Neural progenitor cell (in vitro differentiated cells): ENCODE measurements around the gene LHX2. TPM values are rescaled to one million over a fixed set of nuclear protein-coding genes. Genes with fewer than 3 reads are reported as not detected.

Source experiments
- DNase-seq: peaks from one replicate; pipeline ENCODE4 v3.0.0-alpha.2; 2016; ENCODE audit warnings: low spot score
- H2AFZ ChIP-seq: fragments of 200-600 bp; sonication (generic); replicated peaks from 2 replicates; pipeline ENCODE4 v1.6.1; 2016; ENCODE audit warnings: antibody characterized with exemption
- H3F3A ChIP-seq: fragments of 200-600 bp; sonication (generic); 2 replicates; pipeline ENCODE4 v1.6.1; 2016; ENCODE audit warnings: antibody characterized with exemption, low read depth
- H3K27ac ChIP-seq: fragments of 200-600 bp; sonication (generic); 2 replicates; pipeline ENCODE4 v1.5.1; 2016; ENCODE audit warnings: mild to moderate bottlenecking
- H3K27me3 ChIP-seq: fragments of 200-600 bp; sonication (generic); 2 replicates; pipeline ENCODE4 v1.6.1; 2016; ENCODE audit warnings: mild to moderate bottlenecking, moderate library complexity
- H3K36me3 ChIP-seq: fragments of 200-600 bp; sonication (generic); 2 replicates; pipeline ENCODE4 v1.5.1; 2016
- H3K4me1 ChIP-seq: fragments of 200-600 bp; sonication (generic); 2 replicates; pipeline ENCODE4 v1.6.1; 2016; ENCODE audit warnings: mixed run types
- H3K4me2 ChIP-seq: fragments of 200-600 bp; sonication (generic); 2 replicates; pipeline ENCODE4 v1.6.1; 2016
- H3K4me3 ChIP-seq: fragments of 200-600 bp; sonication (generic); 2 replicates; pipeline ENCODE4 v1.5.1; 2016
- H3K79me2 ChIP-seq: fragments of 200-600 bp; sonication (generic); 2 replicates; pipeline ENCODE4 v1.6.1; 2016; ENCODE audit warnings: low read depth
- H3K9ac ChIP-seq: fragments of 200-600 bp; sonication (generic); 2 replicates; pipeline ENCODE4 v1.6.1; 2016
- H3K9me3 ChIP-seq: fragments of 200-600 bp; sonication (generic); 2 replicates; pipeline ENCODE4 v1.5.1; 2016; ENCODE audit warnings: low read depth
- H4K20me1 ChIP-seq: fragments of 200-600 bp; sonication (generic); 2 replicates; pipeline ENCODE4 v1.6.1; 2016; ENCODE audit warnings: low read depth
- H3K27ac Mint-ChIP-seq: 3 replicates; pipeline ENCODE4 v1.8.0; 2021; ENCODE audit warnings: mixed read lengths
- H3K27me3 Mint-ChIP-seq: 2 replicates; pipeline ENCODE4 v1.8.0; 2022; ENCODE audit warnings: low read depth, mild to moderate bottlenecking, inconsistent platforms, moderate library complexity, mixed read lengths; ENCODE audit not compliant: insufficient read depth
- H3K36me3 Mint-ChIP-seq: 3 replicates; pipeline ENCODE4 v1.8.0; 2021; ENCODE audit warnings: mixed read lengths
- H3K4me1 Mint-ChIP-seq: 3 replicates; pipeline ENCODE4 v1.8.0; 2021; ENCODE audit warnings: mixed read lengths
- H3K4me3 Mint-ChIP-seq: 3 replicates; pipeline ENCODE4 v1.8.0; 2021; ENCODE audit warnings: mild to moderate bottlenecking, moderate library complexity, mixed read lengths
- H3K9me3 Mint-ChIP-seq: 3 replicates; pipeline ENCODE4 v1.8.0; 2020; ENCODE audit warnings: mixed read lengths
- EZH2 ChIP-seq: fragments of 200-600 bp; sonication (generic); IDR thresholded peaks from 2 replicates; pipeline ENCODE4 v1.6.1; 2017; ENCODE audit warnings: antibody characterized with exemption, mild to moderate bottlenecking, moderate library complexity
- EZH2phosphoT487 ChIP-seq: fragments of 200-600 bp; sonication (generic); IDR thresholded peaks from 2 replicates; pipeline ENCODE4 v1.6.1; 2017; ENCODE audit warnings: antibody characterized with exemption
- total RNA-seq: library from RNA; depleted of rRNA; stranded (reverse); fragments of >200 nt; gene quantifications from 2 replicates; pipeline ENCODE4 v1.2.3, GENCODE V29; 2015; ENCODE audit warnings: low replicate concordance
- TF ChIP-seq, protein P1 (sequence below): fragments of 200-600 bp; sonication (generic); IDR thresholded peaks from 2 replicates; pipeline ENCODE4 v1.5.1; 2017; ENCODE audit warnings: antibody characterized with exemption, mild to moderate bottlenecking

LHX2 gene
- total RNA-seq, 1 donor from 2014 or later: 36.3 TPM

DNA sequence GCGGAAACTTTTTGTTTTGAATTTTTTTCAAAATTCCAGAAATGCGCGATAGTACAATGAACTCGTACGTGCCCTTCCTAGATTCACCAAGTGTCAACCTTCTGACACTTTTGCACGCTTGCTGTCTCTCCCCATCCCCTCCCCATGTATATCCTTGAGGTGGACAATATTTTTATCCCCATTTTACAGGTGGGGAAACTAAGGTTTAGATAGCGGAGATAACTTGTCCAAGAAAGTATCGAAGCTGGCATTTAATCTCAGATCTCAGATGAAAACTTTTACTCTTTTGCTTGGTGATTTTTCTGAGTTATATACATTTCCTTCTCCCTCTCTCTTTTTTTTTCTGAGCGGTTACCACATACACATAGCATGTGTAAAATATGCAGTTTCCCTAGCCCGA is 34.6 kb downstream of the LHX2 start:
- Mint-ChIP-seq H3K36me3 (no peaks in the 10 kb centered on the region), H3K9me3 (no peaks in the 10 kb centered on the region), H3K27ac (no peak overlapping the region), H3K4me1 (peaks cover 3% of the 10 kb centered on the region), H3K4me3 (no peak overlapping the region), H3K27me3 (peaks cover 20% of the 10 kb centered on the region)
- no peak for DNase-seq
- TF ChIP-seq EZH2: no peak
- no peak for TF ChIP-seq EZH2phosphoT487
- TF ChIP-seq, protein P1, sequence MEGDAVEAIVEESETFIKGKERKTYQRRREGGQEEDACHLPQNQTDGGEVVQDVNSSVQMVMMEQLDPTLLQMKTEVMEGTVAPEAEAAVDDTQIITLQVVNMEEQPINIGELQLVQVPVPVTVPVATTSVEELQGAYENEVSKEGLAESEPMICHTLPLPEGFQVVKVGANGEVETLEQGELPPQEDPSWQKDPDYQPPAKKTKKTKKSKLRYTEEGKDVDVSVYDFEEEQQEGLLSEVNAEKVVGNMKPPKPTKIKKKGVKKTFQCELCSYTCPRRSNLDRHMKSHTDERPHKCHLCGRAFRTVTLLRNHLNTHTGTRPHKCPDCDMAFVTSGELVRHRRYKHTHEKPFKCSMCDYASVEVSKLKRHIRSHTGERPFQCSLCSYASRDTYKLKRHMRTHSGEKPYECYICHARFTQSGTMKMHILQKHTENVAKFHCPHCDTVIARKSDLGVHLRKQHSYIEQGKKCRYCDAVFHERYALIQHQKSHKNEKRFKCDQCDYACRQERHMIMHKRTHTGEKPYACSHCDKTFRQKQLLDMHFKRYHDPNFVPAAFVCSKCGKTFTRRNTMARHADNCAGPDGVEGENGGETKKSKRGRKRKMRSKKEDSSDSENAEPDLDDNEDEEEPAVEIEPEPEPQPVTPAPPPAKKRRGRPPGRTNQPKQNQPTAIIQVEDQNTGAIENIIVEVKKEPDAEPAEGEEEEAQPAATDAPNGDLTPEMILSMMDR: no peak
- Histone ChIP-seq H3K27ac (no peak overlapping the region), H3K9ac (no peak overlapping the region), H3K4me2 (peak overlapping the region; percentile 93), H3K27me3 (peaks cover 71% of the 10 kb centered on the region), H3K4me3 (peak overlapping the region; percentile 45), H3K36me3 (no peaks in the 10 kb centered on the region), H3K4me1 (peaks cover 7% of the 10 kb centered on the region), H4K20me1 (no peaks in the 10 kb centered on the region), H2AFZ (peak overlapping the region; percentile 66), H3K79me2 (no peaks in the 10 kb centered on the region), H3F3A (peaks cover 3% of the 10 kb centered on the region), H3K9me3 (no peaks in the 10 kb centered on the region)

DNA sequence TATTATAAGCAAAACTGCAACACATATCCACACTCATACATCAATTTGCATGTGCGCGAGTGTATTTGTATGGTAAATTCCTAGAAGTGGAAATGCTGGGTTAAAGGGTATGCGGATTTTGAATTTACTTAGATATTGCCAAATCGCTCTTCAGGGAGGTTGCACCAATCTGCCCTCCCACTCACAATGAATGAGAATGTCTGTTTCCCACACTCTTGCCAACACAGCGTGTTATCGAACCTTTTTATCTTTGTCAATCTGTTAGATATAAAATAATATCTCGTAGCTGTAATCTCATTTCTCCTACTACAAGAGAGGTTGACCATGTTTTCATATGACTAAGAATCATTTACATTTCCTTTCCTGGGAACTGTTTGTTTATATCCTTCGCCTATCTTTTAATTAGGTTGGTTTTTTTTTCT is 35.7 kb downstream of the LHX2 start:
- H3K79me2 ChIP-seq: no peaks in the 10 kb centered on the region
- peaks cover 60% of the 10 kb centered on the region for H3K27me3 ChIP-seq
- no peak overlapping the region for H3K27ac Mint-ChIP-seq
- peaks cover 4% of the 10 kb centered on the region for H3K4me1 ChIP-seq
- no peaks in the 10 kb centered on the region for H3K36me3 ChIP-seq
- no peak overlapping the region for H3K9ac ChIP-seq
- no peaks in the 10 kb centered on the region for H3K9me3 ChIP-seq
- H3F3A ChIP-seq: peaks cover 3% of the 10 kb centered on the region
- H3K9me3 Mint-ChIP-seq: no peaks in the 10 kb centered on the region
- peaks cover 22% of the 10 kb centered on the region for H3K27me3 Mint-ChIP-seq
- no peak for TF ChIP-seq EZH2phosphoT487
- DNase-seq: no peak
- no peaks in the 10 kb centered on the region for H4K20me1 ChIP-seq
- H3K27ac ChIP-seq: no peak overlapping the region
- H2AFZ ChIP-seq: no peak overlapping the region
- H3K4me3 Mint-ChIP-seq: no peak overlapping the region
- no peak overlapping the region for H3K4me3 ChIP-seq
- no peaks in the 10 kb centered on the region for H3K4me1 Mint-ChIP-seq
- no peaks in the 10 kb centered on the region for H3K36me3 Mint-ChIP-seq
- H3K4me2 ChIP-seq: no peak overlapping the region

DNA sequence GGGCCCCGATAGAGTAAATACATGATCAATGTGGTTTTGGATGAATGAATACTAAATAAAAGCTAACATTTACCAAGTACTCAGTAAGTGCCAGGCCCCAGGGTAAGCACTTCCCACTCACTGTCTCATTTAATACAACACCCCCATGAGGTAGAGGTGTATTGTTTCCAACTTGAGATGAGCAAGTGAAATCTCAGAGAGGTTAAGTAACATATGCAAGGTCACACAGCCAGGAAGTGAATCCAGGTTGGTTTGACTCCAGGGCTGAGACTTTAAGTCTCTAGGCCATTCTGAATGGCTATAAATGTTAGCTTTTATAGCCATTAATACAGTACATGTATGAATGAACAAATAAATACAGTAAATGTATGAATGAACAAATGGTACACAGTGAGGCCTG is 39.4 kb downstream of the LHX2 start:
- H3K79me2 ChIP-seq: no peaks in the 10 kb centered on the region
- TF ChIP-seq EZH2phosphoT487 (no peak), EZH2 (no peak)
- TF ChIP-seq, protein P1: no peak
- Mint-ChIP-seq H3K4me1 (peaks cover 2% of the 10 kb centered on the region), H3K4me3 (no peak overlapping the region), H3K9me3 (no peaks in the 10 kb centered on the region), H3K27ac (no peak overlapping the region), H3K27me3 (peaks cover 9% of the 10 kb centered on the region), H3K36me3 (no peaks in the 10 kb centered on the region)
- H3K27ac ChIP-seq: no peak overlapping the region
- DNase-seq: no peak
- no peak overlapping the region for H3K4me3 ChIP-seq
- peaks cover 4% of the 10 kb centered on the region for H3K4me1 ChIP-seq
- H2AFZ ChIP-seq: no peak overlapping the region
- H3F3A ChIP-seq: peaks cover 3% of the 10 kb centered on the region
- no peaks in the 10 kb centered on the region for H3K36me3 ChIP-seq
- no peaks in the 10 kb centered on the region for H4K20me1 ChIP-seq
- H3K27me3 ChIP-seq: peaks cover 23% of the 10 kb centered on the region
- H3K9me3 ChIP-seq: no peaks in the 10 kb centered on the region
- H3K4me2 ChIP-seq: no peak overlapping the region
- H3K9ac ChIP-seq: no peak overlapping the region

DNA sequence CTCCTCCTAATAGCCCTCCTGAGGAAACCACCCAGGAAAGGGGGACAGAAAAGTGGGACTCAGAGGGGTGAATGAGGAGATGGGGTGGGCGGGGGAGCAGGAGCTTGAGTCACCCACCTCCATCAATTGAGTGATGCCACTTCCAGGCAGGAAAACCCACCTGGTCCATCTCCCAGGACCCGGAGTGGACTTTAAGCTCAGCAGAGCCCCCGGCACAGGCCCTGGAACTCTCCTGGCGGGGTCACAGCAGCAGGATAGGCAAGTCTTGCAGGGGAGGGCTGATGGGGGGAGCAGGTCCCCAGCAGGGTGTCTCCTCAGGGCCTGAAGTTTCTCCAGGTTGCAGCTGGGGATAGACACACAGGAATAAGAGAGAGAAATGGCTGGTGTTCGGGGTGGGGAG is 40.8 kb downstream of the LHX2 start:
- Histone ChIP-seq H3K9ac (no peak overlapping the region), H3K4me1 (peaks cover 4% of the 10 kb centered on the region), H3K4me2 (no peak overlapping the region), H4K20me1 (no peaks in the 10 kb centered on the region), H3K27ac (no peak overlapping the region), H3K36me3 (no peaks in the 10 kb centered on the region), H3K9me3 (no peaks in the 10 kb centered on the region), H3F3A (no peaks in the 10 kb centered on the region), H3K27me3 (peaks cover 9% of the 10 kb centered on the region), H3K79me2 (no peaks in the 10 kb centered on the region), H3K4me3 (no peak overlapping the region), H2AFZ (no peak overlapping the region)
- Mint-ChIP-seq H3K9me3 (no peaks in the 10 kb centered on the region), H3K4me1 (peaks cover 2% of the 10 kb centered on the region), H3K27me3 (peaks cover 10% of the 10 kb centered on the region), H3K36me3 (no peaks in the 10 kb centered on the region), H3K4me3 (no peak overlapping the region), H3K27ac (no peak overlapping the region)
- TF ChIP-seq, protein P1: no peak
- TF ChIP-seq EZH2phosphoT487 (no peak), EZH2 (no peak)
- DNase-seq: no peak
